Mesendoderm (in vitro differentiated cells): Measurements from ENCODE around the gene CARF.
"Not testable (repeated sequence)": the region's sequence is repeated elsewhere in the genome, so short reads cannot be mapped to it uniquely, and the experiment has no call there.

Experiments
- DNase-seq: peaks from one replicate; pipeline ENCODE4 v3.0.0; 2013
- H2AK5ac ChIP-seq: 2 replicates; pipeline ENCODE4 v1.6.1; 2013; ENCODE audit warnings: low read length, inconsistent platforms
- H2BK120ac ChIP-seq: 2 replicates; pipeline ENCODE4 v1.6.1; 2013; ENCODE audit warnings: low read depth, mild to moderate bottlenecking, low read length, moderate library complexity, mixed read lengths
- H2BK15ac ChIP-seq: replicated peaks from 2 replicates; pipeline ENCODE4 v1.6.1; 2013; ENCODE audit warnings: low read depth, mild to moderate bottlenecking, moderate library complexity
- H2BK5ac ChIP-seq: 2 replicates; pipeline ENCODE4 v1.6.1; 2013; ENCODE audit warnings: low read length, inconsistent platforms
- H3K18ac ChIP-seq: 2 replicates; pipeline ENCODE4 v1.6.1; 2013; ENCODE audit warnings: mild to moderate bottlenecking, low read length, mixed read lengths
- H3K23ac ChIP-seq: one replicate; pipeline ENCODE4 v1.6.1; 2013; ENCODE audit warnings: low read length
- H3K27ac ChIP-seq: 2 replicates; pipeline ENCODE4 v1.5.1; 2013; ENCODE audit warnings: low read depth, mild to moderate bottlenecking, inconsistent platforms, low read length, moderate library complexity
- H3K27me3 ChIP-seq: 2 replicates; pipeline ENCODE4 v1.6.1; 2013; ENCODE audit warnings: low read length, control low read depth, mild to moderate bottlenecking, inconsistent platforms; ENCODE audit not compliant: insufficient read depth, poor library complexity
- H3K36me3 ChIP-seq: 2 replicates; pipeline ENCODE4 v1.6.1; 2013; ENCODE audit warnings: low read length, inconsistent platforms; ENCODE audit not compliant: control insufficient read depth, insufficient read depth
- H3K4ac ChIP-seq: one replicate; pipeline ENCODE4 v1.6.1; 2013; ENCODE audit warnings: low read depth, mild to moderate bottlenecking, low read length, moderate library complexity
- H3K4me1 ChIP-seq: 2 replicates; pipeline ENCODE4 v1.6.1; 2013; ENCODE audit warnings: low read depth, low read length, inconsistent platforms; ENCODE audit not compliant: control insufficient read depth
- H3K4me2 ChIP-seq: 2 replicates; pipeline ENCODE4 v1.6.1; 2013; ENCODE audit warnings: low read length
- H3K4me3 ChIP-seq: 2 replicates; pipeline ENCODE4 v1.5.1; 2013; ENCODE audit warnings: mild to moderate bottlenecking, low read length
- H3K56ac ChIP-seq: one replicate; pipeline ENCODE4 v1.6.1; 2013; ENCODE audit warnings: low read length
- H3K79me1 ChIP-seq: 2 replicates; pipeline ENCODE4 v1.6.1; 2013; ENCODE audit warnings: low read length, inconsistent platforms
- H3K79me2 ChIP-seq: 2 replicates; pipeline ENCODE4 v1.6.1; 2013; ENCODE audit warnings: mild to moderate bottlenecking, low read length; ENCODE audit not compliant: control insufficient read depth, insufficient read depth
- H3K9ac ChIP-seq: 2 replicates; pipeline ENCODE4 v1.6.1; 2013; ENCODE audit warnings: low read length, inconsistent platforms
- H4K5ac ChIP-seq: one replicate; pipeline ENCODE4 v1.6.1; 2013; ENCODE audit warnings: low read length
- H4K8ac ChIP-seq: one replicate; pipeline ENCODE4 v1.6.1; 2013; ENCODE audit warnings: low read depth, mild to moderate bottlenecking, control low read depth, low read length, moderate library complexity
- WGBS: extraction: QIAGEN DNeasy Blood & Tissue Kit; methylation state at CpG from one replicate; pipeline ENCODE4 v1.1.7; 2013; ENCODE audit warnings: low lambda C conversion rate, missing lambda C conversion rate; ENCODE audit not compliant: insufficient coverage; ENCODE audit errors: extremely low coverage; 5-methylcytosine and 5-hydroxymethylcytosine counted together

The CARF gene

DNA sequence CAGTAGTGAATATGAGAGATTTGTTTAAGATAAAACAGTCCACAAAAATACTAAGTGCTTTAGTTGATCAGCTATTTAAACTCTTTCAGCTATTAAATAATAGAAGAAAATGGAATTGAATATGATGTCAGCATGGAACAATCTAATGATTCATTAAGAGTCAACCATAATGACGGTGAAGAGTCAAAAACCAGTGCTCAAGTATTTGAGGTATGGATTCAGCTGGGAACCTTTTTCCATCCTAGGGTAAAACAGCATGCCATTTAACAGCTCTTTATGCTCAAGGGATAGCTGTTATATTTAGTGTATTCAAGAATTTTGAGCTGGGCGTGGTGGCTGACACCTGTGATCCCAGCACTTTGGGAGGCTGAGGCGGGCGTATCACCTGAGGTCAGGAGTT, 29.7 kb downstream of the CARF start:
- no CpG with 5 or more reads among the region's 4 CpGs for WGBS
- no peaks in the 10 kb centered on the region for H3K27me3 ChIP-seq

DNA sequence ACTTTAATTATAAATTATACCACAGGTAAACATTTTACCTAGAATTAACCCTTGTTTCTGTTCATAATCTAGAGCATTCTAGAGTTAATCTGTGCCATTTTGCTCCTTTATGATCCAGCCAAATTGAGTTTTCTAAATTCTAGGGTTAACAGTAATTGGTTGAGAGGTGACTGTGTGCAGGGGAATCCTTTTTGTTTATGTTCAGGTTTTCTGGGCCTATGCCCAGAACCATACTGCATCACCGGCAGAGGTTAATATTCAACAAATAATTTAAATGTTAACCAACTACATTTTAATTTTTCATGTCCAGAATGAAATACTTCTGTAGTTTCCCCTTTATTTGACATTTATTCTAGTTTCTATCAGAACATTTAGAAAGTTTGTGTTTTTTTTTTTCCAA, 32.3 kb downstream of the CARF start:
- Histone ChIP-seq H2AK5ac (no peak overlapping the region), H3K18ac (no peak overlapping the region), H3K4ac (no peak overlapping the region), H3K56ac (no peak overlapping the region), H3K36me3 (no peaks in the 10 kb centered on the region), H2BK15ac (no peak overlapping the region), H3K23ac (no peak overlapping the region), H3K79me1 (no peaks in the 10 kb centered on the region), H2BK120ac (no peak overlapping the region), H3K4me3 (no peak overlapping the region), H3K27me3 (no peaks in the 10 kb centered on the region), H3K79me2 (no peaks in the 10 kb centered on the region), H3K27ac (no peak overlapping the region), H3K4me2 (no peak overlapping the region), H4K8ac (no peak overlapping the region), H3K4me1 (no peaks in the 10 kb centered on the region), H2BK5ac (no peak overlapping the region), H3K9ac (no peak overlapping the region), H4K5ac (no peak overlapping the region)
- no CpG with 5 or more reads among the region's 1 CpG for WGBS
- no peak for DNase-seq

More for the DNA sequence above, 29.7 kb downstream of the CARF start:
- Histone ChIP-seq H4K8ac (no peak overlapping the region), H4K5ac (no peak overlapping the region), H3K18ac (no peak overlapping the region), H3K4ac (no peak overlapping the region), H2BK120ac (no peak overlapping the region), H3K79me1 (no peaks in the 10 kb centered on the region), H3K23ac (no peak overlapping the region), H2BK15ac (no peak overlapping the region), H2BK5ac (no peak overlapping the region), H3K9ac (no peak overlapping the region), H3K4me2 (no peak overlapping the region), H3K4me3 (no peak overlapping the region), H3K4me1 (no peaks in the 10 kb centered on the region), H2AK5ac (no peak overlapping the region), H3K36me3 (no peaks in the 10 kb centered on the region), H3K27ac (no peak overlapping the region), H3K56ac (no peak overlapping the region), H3K79me2 (no peaks in the 10 kb centered on the region)
- peak; percentile 16 for DNase-seq

DNA sequence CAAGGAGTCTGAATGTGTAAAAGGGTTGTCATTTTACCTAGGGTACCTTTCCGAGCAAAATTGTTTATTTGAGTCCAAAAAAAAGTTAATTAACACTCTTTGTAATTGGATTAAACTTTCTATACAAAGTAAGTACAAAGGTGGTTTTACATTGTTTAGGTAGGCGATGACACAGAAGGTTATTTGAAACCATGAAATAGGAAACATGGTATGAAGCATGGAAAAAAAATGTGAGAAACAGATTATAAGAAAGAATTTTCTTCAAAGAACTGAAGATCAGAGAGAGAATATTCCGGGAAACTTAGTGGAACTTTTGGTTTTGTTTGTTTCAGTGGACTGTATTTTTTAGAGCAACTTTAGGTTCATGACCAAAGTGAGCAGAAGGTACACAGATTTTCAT, 32.7 kb downstream of the CARF start:
- H4K8ac ChIP-seq, result no peak overlapping the region
- H3K4ac ChIP-seq, result no peak overlapping the region
- H2AK5ac ChIP-seq, result no peak overlapping the region
- H2BK15ac ChIP-seq, result no peak overlapping the region
- H3K4me3 ChIP-seq, result no peak overlapping the region
- H3K27ac ChIP-seq, result no peak overlapping the region
- H3K79me2 ChIP-seq, result no peaks in the 10 kb centered on the region
- H3K18ac ChIP-seq, result no peak overlapping the region
- H3K4me2 ChIP-seq, result no peak overlapping the region
- H3K9ac ChIP-seq, result no peak overlapping the region
- no peak overlapping the region for H2BK5ac ChIP-seq
- no peak overlapping the region for H4K5ac ChIP-seq
- H3K4me1 ChIP-seq, result no peaks in the 10 kb centered on the region
- no peak overlapping the region for H2BK120ac ChIP-seq
- H3K56ac ChIP-seq, result no peak overlapping the region
- no peaks in the 10 kb centered on the region for H3K27me3 ChIP-seq
- H3K23ac ChIP-seq, result no peak overlapping the region
- no peaks in the 10 kb centered on the region for H3K79me1 ChIP-seq
- no CpG with 5 or more reads among the region's 3 CpGs for WGBS
- H3K36me3 ChIP-seq, result no peaks in the 10 kb centered on the region
- no peak for DNase-seq

DNA sequence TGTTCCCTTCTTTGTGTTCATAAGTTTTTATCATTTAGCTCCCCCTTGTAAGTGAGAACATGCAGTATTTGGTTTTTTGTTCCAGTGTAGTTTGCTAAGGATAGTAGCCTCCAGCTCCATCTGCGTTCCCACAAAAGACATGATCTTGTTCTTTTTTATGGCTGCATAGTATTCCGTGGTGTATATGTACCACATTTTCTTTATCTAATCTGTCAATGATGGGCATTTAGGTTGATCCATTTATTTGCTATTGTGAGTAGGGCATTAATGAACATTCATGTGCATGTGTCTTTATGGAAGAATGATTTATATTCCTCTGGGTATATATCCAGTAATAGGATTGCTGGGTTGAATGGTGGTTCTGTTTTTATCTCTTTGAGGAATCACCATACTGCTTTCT, 33.4 kb downstream of the CARF start:
- Histone ChIP-seq H2AK5ac (no peak overlapping the region), H3K4me1 (no peaks in the 10 kb centered on the region), H3K4me2 (no peak overlapping the region), H3K27ac (no peak overlapping the region), H3K27me3 (no peaks in the 10 kb centered on the region), H3K4ac (no peak overlapping the region), H2BK120ac (no peak overlapping the region), H3K9ac (no peak overlapping the region), H3K18ac (no peak overlapping the region), H3K79me1 (no peaks in the 10 kb centered on the region), H2BK5ac (no peak overlapping the region), H3K56ac (no peak overlapping the region), H3K36me3 (no peaks in the 10 kb centered on the region), H3K79me2 (no peaks in the 10 kb centered on the region), H3K23ac (no peak overlapping the region), H4K5ac (no peak overlapping the region), H4K8ac (no peak overlapping the region), H3K4me3 (no peak overlapping the region), H2BK15ac (no peak overlapping the region)
- WGBS, result no CpG with 5 or more reads among the region's 2 CpGs
- no peak for DNase-seq

- not testable (repeated sequence) for H3K56ac ChIP-seq, H3K4me1 ChIP-seq, H2BK15ac ChIP-seq, H2BK5ac ChIP-seq, H4K5ac ChIP-seq, H3K27me3 ChIP-seq, H3K4me2 ChIP-seq, H3K79me2 ChIP-seq, H3K18ac ChIP-seq, H2BK120ac ChIP-seq, H4K8ac ChIP-seq, H3K23ac ChIP-seq, DNase-seq, H2AK5ac ChIP-seq, H3K4me3 ChIP-seq, H3K36me3 ChIP-seq, H3K79me1 ChIP-seq, H3K4ac ChIP-seq, H3K27ac ChIP-seq, H3K9ac ChIP-seq
- WGBS, result no CpG with 5 or more reads among the region's 3 CpGs
Observed at GRCh38 chr2:202949333-202949732, 37.3 kb downstream of the CARF start.

DNA sequence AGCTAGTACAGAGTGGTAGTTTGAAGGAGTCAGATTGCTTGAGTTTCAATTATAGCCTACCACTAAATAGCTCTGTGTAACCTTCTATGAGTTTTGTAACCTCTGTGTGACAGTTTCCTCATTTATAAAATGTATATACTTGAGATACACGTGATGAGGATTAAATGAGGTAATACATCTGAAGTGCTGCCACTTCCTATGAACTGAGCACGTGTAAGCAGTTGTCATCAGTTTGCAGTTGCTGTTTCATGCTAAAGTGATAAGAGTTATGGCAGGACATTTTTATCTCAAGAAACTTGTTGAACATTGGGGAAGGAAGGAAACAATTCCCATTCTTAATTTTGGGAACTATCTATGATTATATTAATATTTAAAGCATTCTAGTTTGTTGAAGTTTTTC, 38.5 kb downstream of the CARF start:
- no peak overlapping the region for H3K56ac ChIP-seq
- H4K5ac ChIP-seq, result no peak overlapping the region
- DNase-seq, result no peak
- H4K8ac ChIP-seq, result no peak overlapping the region
- no peaks in the 10 kb centered on the region for H3K79me2 ChIP-seq
- no peak overlapping the region for H2BK5ac ChIP-seq
- no peak overlapping the region for H3K4me2 ChIP-seq
- H3K4me3 ChIP-seq, result no peak overlapping the region
- no CpG with 5 or more reads among the region's 2 CpGs for WGBS
- H3K36me3 ChIP-seq, result no peaks in the 10 kb centered on the region
- no peak overlapping the region for H2BK120ac ChIP-seq
- H3K27ac ChIP-seq, result no peak overlapping the region
- no peak overlapping the region for H3K18ac ChIP-seq
- H3K27me3 ChIP-seq, result no peaks in the 10 kb centered on the region
- no peak overlapping the region for H3K9ac ChIP-seq
- H3K79me1 ChIP-seq, result no peaks in the 10 kb centered on the region
- H3K4ac ChIP-seq, result no peak overlapping the region
- no peak overlapping the region for H3K23ac ChIP-seq
- H2BK15ac ChIP-seq, result no peak overlapping the region
- no peak overlapping the region for H2AK5ac ChIP-seq
- H3K4me1 ChIP-seq, result no peaks in the 10 kb centered on the region
